Endodermal cell (in vitro differentiated cells): Measurements from ENCODE around the gene ATR. TPM values are rescaled to one million over a fixed set of nuclear protein-coding genes. Genes with fewer than 3 reads are reported as not detected.

Experiments used
- DNase-seq: peaks from one replicate; pipeline ENCODE4 v3.0.0-alpha.2; 2017
- H3K27ac ChIP-seq: 2 replicates; pipeline ENCODE4 v1.5.1; 2013; ENCODE audit warnings: mild to moderate bottlenecking, low read depth, low read length, moderate library complexity
- H3K27me3 ChIP-seq: 2 replicates; pipeline ENCODE4 v1.6.1; 2013; ENCODE audit warnings: mild to moderate bottlenecking, low read length, moderate library complexity; ENCODE audit not compliant: insufficient read depth, control insufficient read depth, poor library complexity, severe bottlenecking
- H3K36me3 ChIP-seq: 2 replicates; pipeline ENCODE4 v1.7.0; 2013; ENCODE audit warnings: mild to moderate bottlenecking, low read length, moderate library complexity; ENCODE audit not compliant: control insufficient read depth, insufficient read depth
- H3K4me1 ChIP-seq: one replicate; pipeline ENCODE4 v1.7.0; 2013; ENCODE audit warnings: low read length; ENCODE audit not compliant: control insufficient read depth, insufficient read depth
- H3K4me3 ChIP-seq: 2 replicates; pipeline ENCODE4 v1.5.1; 2013; ENCODE audit warnings: mild to moderate bottlenecking, low read length, moderate library complexity
- H3K9ac ChIP-seq: 2 replicates; pipeline ENCODE4 v1.6.1; 2013; ENCODE audit warnings: mild to moderate bottlenecking, low read length, moderate library complexity; ENCODE audit not compliant: poor library complexity, severe bottlenecking; ENCODE audit errors: extremely low read depth
- H3K9me3 ChIP-seq: 2 replicates; pipeline ENCODE4 v1.6.1; 2013; ENCODE audit warnings: mild to moderate bottlenecking, low read length, moderate library complexity; ENCODE audit not compliant: control insufficient read depth
- H3K27ac Mint-ChIP-seq: 2 replicates; pipeline ENCODE4 v1.8.0; 2020; ENCODE audit warnings: mixed read lengths
- H3K27me3 Mint-ChIP-seq: 2 replicates; pipeline ENCODE4 v1.8.0; 2021; ENCODE audit warnings: mild to moderate bottlenecking, mixed read lengths; ENCODE audit not compliant: insufficient read depth
- H3K36me3 Mint-ChIP-seq: 2 replicates; pipeline ENCODE4 v1.8.0; 2020; ENCODE audit warnings: low read depth, mixed read lengths
- H3K4me1 Mint-ChIP-seq: 2 replicates; pipeline ENCODE4 v1.8.0; 2020; ENCODE audit warnings: mixed read lengths
- H3K4me3 Mint-ChIP-seq: 2 replicates; pipeline ENCODE4 v1.8.0; 2020; ENCODE audit warnings: mild to moderate bottlenecking, moderate library complexity, mixed read lengths
- H3K9me3 Mint-ChIP-seq: 2 replicates; pipeline ENCODE4 v1.8.0; 2020; ENCODE audit warnings: mild to moderate bottlenecking, mixed read lengths
- WGBS, 2 experiments: methylation state at CpG; one replicate each; pipeline versions ENCODE4 v1.1.5 to v1.1.7; 2013; ENCODE audit warnings: missing lambda C conversion rate in 2 of 2, mixed read lengths in 1 of 2; ENCODE audit not compliant: insufficient coverage in 1 of 2, insufficient read length in 1 of 2; 5-methylcytosine and 5-hydroxymethylcytosine counted together
- total RNA-seq, 2 donors: library from RNA; stranded (reverse); fragmentation: NEBNext Ultra II Directional in 1 of 2; extraction: Animal tissue kit (Norgen Biotek cat#: 25700) in 1 of 2; gene quantifications; 2 replicates in 1 of 2; 3 replicates in 1 of 2; pipeline ENCODE4 v1.2.1, GENCODE V29; 2021
- TF ChIP-seq, protein P1 (sequence below): fragments of 200-600 bp; sonication (generic); conservative IDR thresholded peaks from 2 replicates; pipeline ENCODE4 v1.5.0; 2021; ENCODE audit warnings: antibody characterized with exemption, mild to moderate bottlenecking

Gene ATR
- total RNA-seq, 2 donors from 2014 or later = 18.4 to 32.9 TPM

- H3K4me1 ChIP-seq = no peaks in the 10 kb centered on the region
- H3K4me3 Mint-ChIP-seq = no peak overlapping the region
- no peaks in the 10 kb centered on the region for H3K27me3 ChIP-seq
- WGBS, 2 experiments = 40 to 96% methylated on average over 1 to 3 of the region's 3 CpGs
- no peak for DNase-seq
- TF ChIP-seq, protein P1, sequence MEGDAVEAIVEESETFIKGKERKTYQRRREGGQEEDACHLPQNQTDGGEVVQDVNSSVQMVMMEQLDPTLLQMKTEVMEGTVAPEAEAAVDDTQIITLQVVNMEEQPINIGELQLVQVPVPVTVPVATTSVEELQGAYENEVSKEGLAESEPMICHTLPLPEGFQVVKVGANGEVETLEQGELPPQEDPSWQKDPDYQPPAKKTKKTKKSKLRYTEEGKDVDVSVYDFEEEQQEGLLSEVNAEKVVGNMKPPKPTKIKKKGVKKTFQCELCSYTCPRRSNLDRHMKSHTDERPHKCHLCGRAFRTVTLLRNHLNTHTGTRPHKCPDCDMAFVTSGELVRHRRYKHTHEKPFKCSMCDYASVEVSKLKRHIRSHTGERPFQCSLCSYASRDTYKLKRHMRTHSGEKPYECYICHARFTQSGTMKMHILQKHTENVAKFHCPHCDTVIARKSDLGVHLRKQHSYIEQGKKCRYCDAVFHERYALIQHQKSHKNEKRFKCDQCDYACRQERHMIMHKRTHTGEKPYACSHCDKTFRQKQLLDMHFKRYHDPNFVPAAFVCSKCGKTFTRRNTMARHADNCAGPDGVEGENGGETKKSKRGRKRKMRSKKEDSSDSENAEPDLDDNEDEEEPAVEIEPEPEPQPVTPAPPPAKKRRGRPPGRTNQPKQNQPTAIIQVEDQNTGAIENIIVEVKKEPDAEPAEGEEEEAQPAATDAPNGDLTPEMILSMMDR = no peak
- peaks cover 24% of the 10 kb centered on the region for H3K36me3 ChIP-seq
- H3K9ac ChIP-seq = no peak overlapping the region
- no peaks in the 10 kb centered on the region for H3K4me1 Mint-ChIP-seq
- no peak overlapping the region for H3K27ac ChIP-seq
- H3K27ac Mint-ChIP-seq = no peak overlapping the region
- H3K9me3 Mint-ChIP-seq = no peaks in the 10 kb centered on the region
- no peaks in the 10 kb centered on the region for H3K27me3 Mint-ChIP-seq
- H3K4me3 ChIP-seq = no peak overlapping the region
- peaks cover 21% of the 10 kb centered on the region for H3K36me3 Mint-ChIP-seq
- H3K9me3 ChIP-seq = no peaks in the 10 kb centered on the region
Measured at GRCh38 chr3:142509079-142509478, 69.5 kb downstream of the ATR start.

DNA sequence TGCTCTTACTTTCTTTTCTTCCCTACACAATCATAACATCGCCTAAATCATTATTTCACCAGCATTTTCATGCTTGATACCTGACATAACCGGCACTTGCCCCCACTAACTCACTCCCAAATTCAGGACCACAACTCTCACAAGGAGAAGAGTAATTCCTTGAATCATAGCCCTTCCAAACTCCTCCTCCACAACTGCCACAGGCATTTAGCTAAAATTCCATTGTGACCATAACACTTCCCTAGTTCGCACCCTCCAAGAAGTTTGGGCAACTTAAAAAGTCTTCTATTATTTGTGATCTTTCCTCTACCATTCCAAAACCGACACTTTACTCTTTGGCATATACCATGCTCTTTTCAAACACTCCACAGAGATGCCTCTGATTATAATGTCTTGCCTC is 71.3 kb downstream of the ATR start:
- peaks cover 5% of the 10 kb centered on the region for H3K9me3 ChIP-seq
- TF ChIP-seq, protein P1 = no peak
- no peak for DNase-seq
- H3K27ac Mint-ChIP-seq = no peak overlapping the region
- no peak overlapping the region for H3K27ac ChIP-seq
- H3K36me3 Mint-ChIP-seq = peaks cover 25% of the 10 kb centered on the region
- H3K36me3 ChIP-seq = peaks cover 21% of the 10 kb centered on the region
- no peaks in the 10 kb centered on the region for H3K9me3 Mint-ChIP-seq
- H3K9ac ChIP-seq = no peak overlapping the region
- no peaks in the 10 kb centered on the region for H3K4me1 ChIP-seq
- 93 to 95% methylated on average over 4 of the region's 4 CpGs for WGBS, 2 experiments
- H3K27me3 Mint-ChIP-seq = no peaks in the 10 kb centered on the region
- no peak overlapping the region for H3K4me3 Mint-ChIP-seq
- H3K27me3 ChIP-seq = no peaks in the 10 kb centered on the region
- H3K4me3 ChIP-seq = no peak overlapping the region
- no peaks in the 10 kb centered on the region for H3K4me1 Mint-ChIP-seq

DNA sequence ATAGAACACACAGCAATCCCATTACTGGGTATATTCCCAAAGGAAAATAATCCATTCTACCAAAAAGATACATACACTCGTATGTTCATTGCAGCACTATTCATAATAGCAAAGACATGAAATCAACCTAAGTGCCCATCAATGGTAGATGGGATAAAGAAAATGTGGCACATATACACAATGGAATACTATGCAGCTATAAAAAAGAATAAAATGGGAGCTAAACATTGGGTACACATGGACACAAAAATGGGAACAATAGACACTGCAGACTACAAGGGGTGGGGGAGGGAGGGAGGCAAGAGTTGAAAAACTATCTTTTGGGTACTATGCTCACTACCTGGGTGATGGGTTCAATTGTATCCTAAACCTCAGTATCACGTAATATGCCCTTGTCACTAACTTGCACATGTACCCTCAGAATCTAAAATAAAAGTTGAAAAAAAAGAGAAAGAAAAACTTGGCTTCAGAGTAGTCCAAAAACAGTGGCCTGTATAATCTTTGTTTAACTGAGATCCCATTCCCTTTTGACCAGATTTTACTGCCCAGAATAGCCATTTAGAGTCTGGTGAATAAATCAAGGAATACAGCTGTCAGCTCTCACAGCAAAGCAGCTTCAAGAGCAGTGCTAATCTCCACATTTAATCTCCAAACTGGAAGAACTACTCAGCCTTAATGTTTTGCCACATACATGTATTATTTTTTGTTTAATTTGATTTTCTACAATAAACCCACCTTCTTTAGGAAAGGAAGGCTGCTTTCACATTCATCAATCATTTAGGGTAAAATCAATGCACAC is 76.1 kb downstream of the ATR start:
- TF ChIP-seq, protein P1 = no peak
- DNase-seq = no peak
- H3K27ac ChIP-seq = no peak overlapping the region
- peaks cover 30% of the 10 kb centered on the region for H3K36me3 Mint-ChIP-seq
- peaks cover 32% of the 10 kb centered on the region for H3K36me3 ChIP-seq
- H3K27ac Mint-ChIP-seq = no peak overlapping the region
- peaks cover 7% of the 10 kb centered on the region for H3K9me3 ChIP-seq
- no peaks in the 10 kb centered on the region for H3K27me3 ChIP-seq
- H3K4me3 Mint-ChIP-seq = no peak overlapping the region
- no peak overlapping the region for H3K4me3 ChIP-seq
- no peaks in the 10 kb centered on the region for H3K27me3 Mint-ChIP-seq
- H3K9me3 Mint-ChIP-seq = no peaks in the 10 kb centered on the region
- WGBS, 2 experiments = 100% methylated on average over 1 of the region's 2 CpGs; no CpG with 5 or more reads in 1 of the 2 experiments
- H3K4me1 ChIP-seq = no peaks in the 10 kb centered on the region
- no peaks in the 10 kb centered on the region for H3K4me1 Mint-ChIP-seq
- no peak overlapping the region for H3K9ac ChIP-seq
